ENCODE data around the gene FNBP1L. TPM values are rescaled to one million over a fixed set of nuclear protein-coding genes. Genes with fewer than 3 reads are reported as not detected.

Gene FNBP1L
- total RNA-seq, 1 experiment from 2014 or later = 119 TPM

DNA sequence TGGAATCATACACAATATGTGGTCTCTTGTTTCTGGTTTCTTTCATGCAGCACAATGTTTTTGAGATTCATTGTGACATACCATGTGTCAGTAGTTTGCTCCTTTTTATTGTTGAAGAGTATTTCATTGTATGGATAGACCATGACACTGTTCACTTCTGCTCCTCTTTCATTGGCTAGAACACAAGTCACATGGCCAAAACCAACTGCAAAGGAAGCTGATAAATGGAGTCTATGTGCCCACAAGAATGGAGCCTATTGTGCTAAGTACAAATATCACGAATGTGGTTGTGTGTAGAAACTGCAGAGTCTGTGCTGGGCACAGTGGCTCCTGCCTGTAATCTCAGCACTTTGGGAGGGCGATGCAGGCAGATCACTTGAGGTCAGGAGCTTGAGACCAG, 28.6 kb upstream of the FNBP1L start:
- no peaks in the 10 kb centered on the region for H3K27me3 ChIP-seq (ENCODE audit: insufficient read depth, low read length)
- no peak overlapping the region for H3T11ph ChIP-seq (ENCODE audit: low read length)
- H3K27ac Mint-ChIP-seq = no peak overlapping the region; a peak in 1 of 7 replicates
- WGBS (ENCODE audit: extremely low coverage, insufficient read length, low lambda C conversion rate) = no CpG with 5 or more reads among the region's 2 CpGs
- TF ChIP-seq, protein P1, sequence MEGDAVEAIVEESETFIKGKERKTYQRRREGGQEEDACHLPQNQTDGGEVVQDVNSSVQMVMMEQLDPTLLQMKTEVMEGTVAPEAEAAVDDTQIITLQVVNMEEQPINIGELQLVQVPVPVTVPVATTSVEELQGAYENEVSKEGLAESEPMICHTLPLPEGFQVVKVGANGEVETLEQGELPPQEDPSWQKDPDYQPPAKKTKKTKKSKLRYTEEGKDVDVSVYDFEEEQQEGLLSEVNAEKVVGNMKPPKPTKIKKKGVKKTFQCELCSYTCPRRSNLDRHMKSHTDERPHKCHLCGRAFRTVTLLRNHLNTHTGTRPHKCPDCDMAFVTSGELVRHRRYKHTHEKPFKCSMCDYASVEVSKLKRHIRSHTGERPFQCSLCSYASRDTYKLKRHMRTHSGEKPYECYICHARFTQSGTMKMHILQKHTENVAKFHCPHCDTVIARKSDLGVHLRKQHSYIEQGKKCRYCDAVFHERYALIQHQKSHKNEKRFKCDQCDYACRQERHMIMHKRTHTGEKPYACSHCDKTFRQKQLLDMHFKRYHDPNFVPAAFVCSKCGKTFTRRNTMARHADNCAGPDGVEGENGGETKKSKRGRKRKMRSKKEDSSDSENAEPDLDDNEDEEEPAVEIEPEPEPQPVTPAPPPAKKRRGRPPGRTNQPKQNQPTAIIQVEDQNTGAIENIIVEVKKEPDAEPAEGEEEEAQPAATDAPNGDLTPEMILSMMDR (conservative IDR thresholded peaks at IDR 0.05) = no peak
- peaks cover 0 to 8% of the 10 kb centered on the region in 2 experiments; a peak in 2 of 5 replicates for H3K9me3 Mint-ChIP-seq
- peaks cover 0 to 16% (median 0%) of the 10 kb centered on the region in 3 experiments; a peak in 2 of 7 replicates for H3K36me3 Mint-ChIP-seq (ENCODE audit: insufficient read depth in 1 of 3, low read depth in 3 of 3)
- no peak overlapping the region for H4K91ac ChIP-seq (ENCODE audit: insufficient read length, low read depth, low read length)
- no peak overlapping the region for H4K5ac ChIP-seq (ENCODE audit: insufficient read length, low read depth, low read length)
- no peak overlapping the region for H3K4me2 ChIP-seq (ENCODE audit: insufficient read depth, insufficient read length, low read length)
- H3K79me1 ChIP-seq (ENCODE audit: insufficient read depth, low read depth, low read length, poor library complexity, severe bottlenecking) = no peaks in the 10 kb centered on the region
- H3K4me1 ChIP-seq (ENCODE audit: insufficient read depth, low read length) = peaks cover 2% of the 10 kb centered on the region; the same call in 1 of the 2 replicates
- no peak overlapping the region for H3K9ac ChIP-seq (ENCODE audit: extremely low read depth, insufficient read length, low read length)
- H3K9me3 ChIP-seq (ENCODE audit: control insufficient read depth, low read depth, low read length) = no peaks in the 10 kb centered on the region
- no peak overlapping the region for H2AK5ac ChIP-seq (ENCODE audit: insufficient read length, low read length)
- no peak overlapping the region for H2BK15ac ChIP-seq (ENCODE audit: low read depth, low read length)
- no peak overlapping the region for H3K4ac ChIP-seq (ENCODE audit: low read depth, low read length)
- no peak overlapping the region for H3K4me3 Mint-ChIP-seq
- H2BK5ac ChIP-seq (ENCODE audit: insufficient read length, low read length) = no peak overlapping the region
- no peak overlapping the region for H2BK20ac ChIP-seq (ENCODE audit: low read depth, low read length, poor library complexity, severe bottlenecking)
- H3K23ac ChIP-seq (ENCODE audit: insufficient read length, low read depth, low read length) = no peak overlapping the region
- H3K27me3 Mint-ChIP-seq (ENCODE audit: low read depth) = no peaks in the 10 kb centered on the region
- no peak for DNase-seq
- no peak overlapping the region for H3K56ac ChIP-seq (ENCODE audit: insufficient read length, low read depth, low read length)
- H3K23me2 ChIP-seq (ENCODE audit: insufficient read length, low read depth, low read length, poor library complexity, severe bottlenecking) = no peaks in the 10 kb centered on the region
- no peak overlapping the region for H2BK12ac ChIP-seq (ENCODE audit: insufficient read length, low read depth, low read length)
- no peaks in the 10 kb centered on the region for H3K79me2 ChIP-seq (ENCODE audit: insufficient read depth, low read length)
- H4K20me1 ChIP-seq (ENCODE audit: control insufficient read depth, insufficient read depth, insufficient read length) = no peaks in the 10 kb centered on the region
- H4K8ac ChIP-seq (replicated peaks; ENCODE audit: insufficient read length, low read depth, low read length) = no peak overlapping the region
- no peak overlapping the region for H2BK120ac ChIP-seq (ENCODE audit: low read depth, low read length, poor library complexity, severe bottlenecking)
- no peak overlapping the region for H3K18ac ChIP-seq (ENCODE audit: insufficient read length, low read depth, low read length)
- no peak overlapping the region for H3K14ac ChIP-seq (ENCODE audit: insufficient read depth, low read length)
- peaks cover 4 to 18% of the 10 kb centered on the region in 2 experiments; a peak in 2 of 4 replicates for H3K4me1 Mint-ChIP-seq
- no peak overlapping the region for H2AFZ ChIP-seq (ENCODE audit: low read length)
- no peak overlapping the region for H3K27ac ChIP-seq (ENCODE audit: insufficient read length, low read depth, low read length)
